ENCODE data around the gene ART4.

DNA sequence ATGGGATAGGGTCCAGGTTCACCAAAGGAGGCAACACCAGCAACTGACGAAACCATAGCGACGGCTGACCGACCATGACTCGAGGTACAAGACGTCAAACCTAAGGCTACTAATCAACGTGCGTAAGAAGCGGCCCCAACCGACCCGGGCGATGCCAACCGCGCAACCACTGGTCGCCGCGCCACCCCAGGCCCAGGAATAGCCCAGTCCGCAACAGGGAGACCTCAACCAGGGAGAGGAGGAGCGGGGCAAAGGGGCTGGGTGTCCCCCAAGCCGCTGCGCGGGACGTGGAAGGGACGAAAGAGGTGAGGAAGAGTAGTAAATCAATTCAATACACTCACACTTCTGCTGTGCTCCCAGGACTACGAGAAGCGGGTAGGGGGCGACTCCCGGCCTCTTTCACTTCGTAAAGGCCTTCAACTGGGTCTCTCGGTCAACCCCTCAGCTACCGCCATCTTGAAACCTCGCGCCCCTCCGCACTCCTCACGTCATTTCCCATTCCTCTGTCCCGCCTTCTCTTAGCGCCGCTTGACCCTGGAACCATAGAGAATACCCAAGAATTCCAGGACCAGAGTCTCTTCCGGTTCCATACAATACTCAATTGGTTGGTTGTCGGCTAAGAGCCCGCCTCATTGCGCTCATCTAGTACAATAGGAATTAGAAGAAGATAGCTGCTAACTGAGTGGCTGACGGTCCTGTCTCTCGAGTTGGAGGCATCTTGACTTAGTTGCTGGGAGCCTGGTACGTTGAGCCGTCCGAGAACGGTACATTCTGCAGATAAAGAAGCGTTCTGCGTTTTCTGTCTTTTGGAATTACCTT is 40.1 kb downstream of the ART4 start, which contains the start of the genes C12orf60 and WBP11:
- no peak for TF ChIP-seq CTCF (IDR thresholded peaks at IDR 0.05; ENCODE audit: low read depth, low read length)
- TF ChIP-seq EZH2phosphoT487 (IDR thresholded peaks at IDR 0.05; ENCODE audit: low read depth): no peak

Measured in OCI-LY3 (cell line).